ENCODE data around the gene RFTN1.

DNA sequence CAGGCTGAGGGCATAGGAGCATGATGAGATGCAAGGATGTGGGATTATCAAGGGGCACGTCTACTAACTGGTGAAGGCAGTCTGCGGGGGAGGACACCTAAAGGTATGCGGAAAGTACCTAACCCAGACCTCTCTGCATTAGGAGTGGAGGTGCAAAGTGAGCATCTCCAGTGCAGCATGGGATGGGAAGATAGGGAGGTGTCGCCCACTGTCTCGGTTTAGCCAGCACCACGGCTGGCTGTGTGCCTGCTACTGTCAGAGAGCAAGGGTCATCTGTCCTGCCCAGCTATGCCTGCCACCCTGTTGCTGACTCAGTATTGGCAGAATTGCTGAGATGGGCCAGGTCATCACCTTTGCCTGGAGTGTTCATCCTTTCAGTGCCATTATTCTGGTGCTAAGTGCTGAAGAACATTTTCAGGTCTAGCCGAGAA is 208.4 kb downstream of the RFTN1 start:
- TF ChIP-seq CTCF (IDR thresholded peaks at IDR 0.05; ENCODE audit: low read depth, low read length, missing input control) (no peak), YY1 (IDR thresholded peaks at IDR 0.05) (peak; percentile 77), SP1 (IDR thresholded peaks at IDR 0.05) (peak; percentile 73), JUND (IDR thresholded peaks at IDR 0.05) (peak in 1 of 2 donors; percentile 79)
- TF ChIP-seq, protein P1, sequence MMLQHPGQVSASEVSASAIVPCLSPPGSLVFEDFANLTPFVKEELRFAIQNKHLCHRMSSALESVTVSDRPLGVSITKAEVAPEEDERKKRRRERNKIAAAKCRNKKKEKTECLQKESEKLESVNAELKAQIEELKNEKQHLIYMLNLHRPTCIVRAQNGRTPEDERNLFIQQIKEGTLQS (IDR thresholded peaks at IDR 0.05): no peak
- TF ChIP-seq, protein P2, sequence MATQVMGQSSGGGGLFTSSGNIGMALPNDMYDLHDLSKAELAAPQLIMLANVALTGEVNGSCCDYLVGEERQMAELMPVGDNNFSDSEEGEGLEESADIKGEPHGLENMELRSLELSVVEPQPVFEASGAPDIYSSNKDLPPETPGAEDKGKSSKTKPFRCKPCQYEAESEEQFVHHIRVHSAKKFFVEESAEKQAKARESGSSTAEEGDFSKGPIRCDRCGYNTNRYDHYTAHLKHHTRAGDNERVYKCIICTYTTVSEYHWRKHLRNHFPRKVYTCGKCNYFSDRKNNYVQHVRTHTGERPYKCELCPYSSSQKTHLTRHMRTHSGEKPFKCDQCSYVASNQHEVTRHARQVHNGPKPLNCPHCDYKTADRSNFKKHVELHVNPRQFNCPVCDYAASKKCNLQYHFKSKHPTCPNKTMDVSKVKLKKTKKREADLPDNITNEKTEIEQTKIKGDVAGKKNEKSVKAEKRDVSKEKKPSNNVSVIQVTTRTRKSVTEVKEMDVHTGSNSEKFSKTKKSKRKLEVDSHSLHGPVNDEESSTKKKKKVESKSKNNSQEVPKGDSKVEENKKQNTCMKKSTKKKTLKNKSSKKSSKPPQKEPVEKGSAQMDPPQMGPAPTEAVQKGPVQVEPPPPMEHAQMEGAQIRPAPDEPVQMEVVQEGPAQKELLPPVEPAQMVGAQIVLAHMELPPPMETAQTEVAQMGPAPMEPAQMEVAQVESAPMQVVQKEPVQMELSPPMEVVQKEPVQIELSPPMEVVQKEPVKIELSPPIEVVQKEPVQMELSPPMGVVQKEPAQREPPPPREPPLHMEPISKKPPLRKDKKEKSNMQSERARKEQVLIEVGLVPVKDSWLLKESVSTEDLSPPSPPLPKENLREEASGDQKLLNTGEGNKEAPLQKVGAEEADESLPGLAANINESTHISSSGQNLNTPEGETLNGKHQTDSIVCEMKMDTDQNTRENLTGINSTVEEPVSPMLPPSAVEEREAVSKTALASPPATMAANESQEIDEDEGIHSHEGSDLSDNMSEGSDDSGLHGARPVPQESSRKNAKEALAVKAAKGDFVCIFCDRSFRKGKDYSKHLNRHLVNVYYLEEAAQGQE (IDR thresholded peaks at IDR 0.05): no peak

All from liver (tissue), 3 donors.